IMR-90 (cell line): ENCODE measurements around the gene LRRC1. TPM values are rescaled to one million over a fixed set of nuclear protein-coding genes. Genes with fewer than 3 reads are reported as not detected.

Experiments used
- ATAC-seq: fragments of 200-7000 bp; cut with Tn5 transposase; 2 replicates; pipeline ENCODE4 v1.9.1; 2020; ENCODE audit warnings: low read depth, mild to moderate bottlenecking, moderate library complexity
- BruUV-seq: library from RNA; stranded (reverse); fragments of 400-500 nt; replicated peaks from 2 replicates; lab custom pipeline; 2021; lab: Mats Ljungman, UMichigan
- CTCF ChIA-PET: fragments of 300-600 bp; formaldehyde crosslinking; extraction: SDS; loops from one replicate; lab custom pipeline; 2021; ENCODE audit warnings: antibody characterized with exemption; lab: Yijun Ruan, JAX
- POLR2A ChIA-PET: fragments of 300-600 bp; sonication (Branson Sonifier 250); formaldehyde crosslinking; loops from one replicate; lab custom pipeline; 2022; ENCODE audit warnings: antibody characterized with exemption; ENCODE audit not compliant: unreplicated experiment; lab: Charles Lee
- DNase-seq: peaks from one replicate; pipeline ENCODE4 v3.0.0; 2013
- H2AFZ ChIP-seq: replicated peaks from 2 replicates; pipeline ENCODE3; 2013; ENCODE audit warnings: low read length, mild to moderate bottlenecking; ENCODE audit not compliant: poor library complexity
- H2AK5ac ChIP-seq: 2 replicates; pipeline ENCODE4 v1.6.1; 2013; ENCODE audit warnings: low read depth, low read length, inconsistent platforms
- H2AK9ac ChIP-seq: replicated peaks from 2 replicates; pipeline ENCODE3; 2013; ENCODE audit warnings: mild to moderate bottlenecking, low read depth, low read length, moderate library complexity; ENCODE audit not compliant: poor library complexity
- H2BK120ac ChIP-seq: 2 replicates; pipeline ENCODE4 v1.6.1; 2013; ENCODE audit warnings: low read depth, low read length, inconsistent platforms
- H2BK15ac ChIP-seq: 3 replicates; pipeline ENCODE4 v1.6.1; 2013; ENCODE audit warnings: low read depth, low read length, inconsistent platforms
- H2BK20ac ChIP-seq: 2 replicates; pipeline ENCODE4 v1.6.1; 2013; ENCODE audit warnings: low read depth, mild to moderate bottlenecking, inconsistent platforms, low read length, moderate library complexity
- H2BK5ac ChIP-seq: 2 replicates; pipeline ENCODE4 v1.6.1; 2013; ENCODE audit warnings: mild to moderate bottlenecking, low read depth, low read length, inconsistent platforms; ENCODE audit not compliant: poor library complexity, severe bottlenecking
- H3K14ac ChIP-seq: replicated peaks from 2 replicates; pipeline ENCODE4 v1.6.1; 2013; ENCODE audit warnings: low read depth, low read length, inconsistent platforms
- H3K18ac ChIP-seq: 2 replicates; pipeline ENCODE4 v1.6.1; 2013; ENCODE audit warnings: low read depth, low read length, control low read depth
- H3K23ac ChIP-seq: 2 replicates; pipeline ENCODE4 v1.6.1; 2013; ENCODE audit warnings: low read depth, low read length, inconsistent platforms
- H3K27ac ChIP-seq: 2 replicates; pipeline ENCODE4 v1.5.1; 2013; ENCODE audit warnings: mild to moderate bottlenecking, control low read depth, low read length; ENCODE audit not compliant: insufficient read depth
- H3K27me3 ChIP-seq: 2 replicates; pipeline ENCODE4 v1.6.1; 2013; ENCODE audit warnings: low read length; ENCODE audit not compliant: control insufficient read depth, insufficient read depth
- H3K36me3 ChIP-seq: 2 replicates; pipeline ENCODE4 v1.6.1; 2013; ENCODE audit warnings: low read length, mixed read lengths; ENCODE audit not compliant: control insufficient read depth, insufficient read depth
- H3K4ac ChIP-seq: 2 replicates; pipeline ENCODE4 v1.6.1; 2013; ENCODE audit warnings: low read depth, low read length, inconsistent platforms
- H3K4me1 ChIP-seq: 2 replicates; pipeline ENCODE4 v1.6.1; 2013; ENCODE audit warnings: low read length, mixed read lengths; ENCODE audit not compliant: control insufficient read depth, insufficient read depth
- H3K4me2 ChIP-seq: 2 replicates; pipeline ENCODE4 v1.6.1; 2013; ENCODE audit warnings: low read depth, mild to moderate bottlenecking, control low read depth, low read length, moderate library complexity
- H3K4me3 ChIP-seq: 2 replicates; pipeline ENCODE4 v1.5.1; 2013; ENCODE audit warnings: low read depth, mild to moderate bottlenecking, control low read depth, low read length, moderate library complexity; ENCODE audit not compliant: insufficient read depth
- H3K56ac ChIP-seq: 2 replicates; pipeline ENCODE4 v1.6.1; 2013; ENCODE audit warnings: low read length, inconsistent platforms; ENCODE audit not compliant: insufficient read depth; ENCODE audit errors: extremely low read depth
- H3K79me1 ChIP-seq, 2 experiments: 2 replicates each; pipeline ENCODE4 v1.6.1; 2013; ENCODE audit warnings: low read length in 2 of 2, inconsistent platforms in 1 of 2, low read depth in 1 of 2
- H3K9ac ChIP-seq: 2 replicates; pipeline ENCODE4 v1.6.1; 2013; ENCODE audit warnings: low read depth, low read length, control low read depth
- H3K9me1 ChIP-seq: 2 replicates; pipeline ENCODE4 v1.6.1; 2013; ENCODE audit warnings: low read length, inconsistent platforms; ENCODE audit not compliant: insufficient read depth
- H3K9me3 ChIP-seq: 2 replicates; pipeline ENCODE4 v1.6.1; 2013; ENCODE audit warnings: low read length; ENCODE audit not compliant: control insufficient read depth, insufficient read depth
- H4K20me1 ChIP-seq: 2 replicates; pipeline ENCODE4 v1.6.1; 2013; ENCODE audit warnings: low read length, inconsistent platforms; ENCODE audit not compliant: insufficient read depth
- H4K5ac ChIP-seq: 2 replicates; pipeline ENCODE4 v1.6.1; 2013; ENCODE audit warnings: mild to moderate bottlenecking, low read depth, low read length, control low read depth
- H4K8ac ChIP-seq, 2 experiments: 2 replicates each; pipeline ENCODE4 v1.6.1; 2013; ENCODE audit warnings: low read depth in 2 of 2, low read length in 2 of 2, control low read depth in 1 of 2, inconsistent platforms in 1 of 2
- H4K91ac ChIP-seq: 2 replicates; pipeline ENCODE4 v1.6.1; 2013; ENCODE audit warnings: low read depth, low read length, inconsistent platforms; ENCODE audit not compliant: insufficient read depth
- BHLHE40 ChIP-seq: fragments of 150-350 bp; IDR thresholded peaks from 2 replicates; pipeline ENCODE4 v1.6.1; 2016; ENCODE audit warnings: mild to moderate bottlenecking, low read depth, low read length
- CEBPB ChIP-seq: IDR thresholded peaks from 2 replicates; pipeline ENCODE4 v1.6.1; 2012; ENCODE audit warnings: low read depth, low read length, improper control_type of control experiment
- CHD1 ChIP-seq: IDR thresholded peaks from 2 replicates; pipeline ENCODE4 v1.6.1; 2012; ENCODE audit warnings: low read depth, low read length, improper control_type of control experiment
- FOS ChIP-seq: fragments of 150-350 bp; IDR thresholded peaks from 2 replicates; pipeline ENCODE4 v1.6.1; 2016; ENCODE audit warnings: low read depth, low read length
- MAFK ChIP-seq: IDR thresholded peaks from 2 replicates; pipeline ENCODE4 v1.6.1; 2012; ENCODE audit warnings: low read depth, low read length, improper control_type of control experiment
- MAZ ChIP-seq: IDR thresholded peaks from 2 replicates; pipeline ENCODE4 v1.6.1; 2012; ENCODE audit warnings: low read depth, mild to moderate bottlenecking, low read length, improper control_type of control experiment, moderate library complexity, borderline replicate concordance
- MXI1 ChIP-seq: IDR thresholded peaks from 2 replicates; pipeline ENCODE4 v1.6.1; 2012; ENCODE audit warnings: low read depth, mild to moderate bottlenecking, low read length, moderate library complexity, borderline replicate concordance
- NFE2L2 ChIP-seq: fragments of 150-350 bp; IDR thresholded peaks from 2 replicates; pipeline ENCODE4 v1.6.1; 2016; ENCODE audit warnings: low read depth, mild to moderate bottlenecking, low read length
- POLR2A ChIP-seq: IDR thresholded peaks from 2 replicates; pipeline ENCODE4 v1.6.1; 2012; ENCODE audit warnings: mild to moderate bottlenecking, low read depth, low read length
- RAD21 ChIP-seq: IDR thresholded peaks from 2 replicates; pipeline ENCODE4 v1.6.1; 2012; ENCODE audit warnings: low read length, improper control_type of control experiment
- RCOR1 ChIP-seq: IDR thresholded peaks from 2 replicates; pipeline ENCODE4 v1.6.1; 2012; ENCODE audit warnings: mild to moderate bottlenecking, low read length, improper control_type of control experiment; ENCODE audit not compliant: insufficient replicate concordance
- RFX5 ChIP-seq: IDR thresholded peaks from 2 replicates; pipeline ENCODE4 v1.8.0; 2012; ENCODE audit warnings: low read depth, mild to moderate bottlenecking, low read length, moderate library complexity
- SMC3 ChIP-seq: fragments of 150-350 bp; IDR thresholded peaks from 2 replicates; pipeline ENCODE4 v1.6.1; 2016; ENCODE audit warnings: low read depth, mild to moderate bottlenecking, antibody characterized with exemption, low read length, moderate library complexity
- WGBS, 2 experiments: methylation state at CpG; one replicate each; pipeline versions ENCODE4 v1.1.5 to v1.1.7; 2013; ENCODE audit warnings: missing lambda C conversion rate in 2 of 2; ENCODE audit not compliant: insufficient read length in 1 of 2; ENCODE audit errors: extremely low coverage in 2 of 2; 5-methylcytosine and 5-hydroxymethylcytosine counted together
- dilution Hi-C: fragments of 300-500 bp; cut with HindIII; formaldehyde crosslinking; loops from one replicate; pipeline ENCODE4 v1.14.3; 2018; ENCODE audit warnings: low sequenced_read_pairs; ENCODE audit not compliant: unreplicated experiment
- in situ Hi-C: fragments of 300-500 bp; cut with MboI; formaldehyde crosslinking; loops from 3 replicates; pipeline ENCODE4 v1.14.3; 2019; ENCODE audit warnings: low sequenced_read_pairs, inconsistent platforms, mixed read lengths
- intact Hi-C: fragments of 100-400 bp; cut with micrococcal nuclease; formaldehyde crosslinking; loops from 2 replicates; pipeline ENCODE4 v1.10.0; 2022
- polyA plus RNA-seq, 3 experiments: library from polyadenylated mRNA; depleted of rRNA; stranded (reverse); fragments of >200 nt; gene quantifications; 2 replicates each; pipeline ENCODE4 v1.2.3, GENCODE V29; 2012; ENCODE audit warnings: low replicate concordance in 1 of 3
- total RNA-seq: library from RNA; depleted of rRNA; stranded (reverse); fragments of >200 nt; gene quantifications from 2 replicates; pipeline ENCODE4 v1.2.3, GENCODE V29; 2012
- TF ChIP-seq, protein P1 (sequence below): fragments of 150-350 bp; IDR thresholded peaks from 2 replicates; pipeline ENCODE4 v1.6.1; 2017; ENCODE audit warnings: mild to moderate bottlenecking, antibody characterized with exemption, low read length, low read depth
- TF ChIP-seq, protein P2 (sequence below): fragments of 150-350 bp; IDR thresholded peaks from 2 replicates; pipeline ENCODE4 v1.6.1; 2016; ENCODE audit warnings: low read depth, mild to moderate bottlenecking, low read length, moderate library complexity, borderline replicate concordance
- TF ChIP-seq, protein P3 (sequence below): conservative IDR thresholded peaks from 2 replicates; pipeline ENCODE4 v1.5.1; 2012; ENCODE audit warnings: mild to moderate bottlenecking, low read depth, low read length, improper control_type of control experiment

LRRC1 gene
- total and polyA plus RNA-seq, 2 of the 4 experiments (the other 2 are of a cell fraction), result 5.1 to 6.1 TPM

DNA sequence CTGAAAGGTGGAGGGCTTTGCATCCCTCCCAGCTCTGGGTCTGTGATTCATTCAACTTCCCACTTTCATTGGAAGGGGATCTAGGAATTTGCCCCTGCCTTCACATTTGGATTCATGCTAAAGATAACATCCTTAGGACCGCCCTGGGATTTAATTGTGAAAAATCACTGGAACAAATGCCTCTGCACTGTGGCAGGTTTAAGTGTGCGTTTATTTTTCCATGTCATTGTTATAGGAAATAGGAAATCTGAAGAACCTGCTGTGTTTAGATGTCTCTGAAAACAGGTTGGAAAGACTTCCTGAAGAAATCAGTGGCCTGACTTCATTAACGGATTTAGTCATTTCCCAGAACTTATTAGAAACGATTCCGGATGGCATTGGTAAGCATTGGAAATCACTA lies 104.7 kb downstream of the LRRC1 start:
- Histone ChIP-seq H2BK20ac (no peak overlapping the region), H3K27me3 (no peaks in the 10 kb centered on the region), H3K23ac (no peak overlapping the region), H4K91ac (no peak overlapping the region), H3K9me3 (no peaks in the 10 kb centered on the region), H2AFZ (no peak overlapping the region), H2BK15ac (no peak overlapping the region), H3K4me1 (peaks cover 3% of the 10 kb centered on the region; the same call in 1 of the 2 replicates), H3K27ac (no peak overlapping the region), H4K5ac (no peak overlapping the region), H3K9me1 (peaks cover 3% of the 10 kb centered on the region; the same call in 1 of the 2 replicates), H4K20me1 (no peaks in the 10 kb centered on the region), H3K36me3 (peaks cover 7% of the 10 kb centered on the region), H2BK5ac (no peak overlapping the region), H3K18ac (no peak overlapping the region), H2BK120ac (no peak overlapping the region), H3K56ac (no peak overlapping the region), H4K8ac (no peak overlapping the region), H2AK5ac (no peak overlapping the region), H3K4ac (no peak overlapping the region), H3K9ac (no peak overlapping the region), H2AK9ac (no peak overlapping the region), H3K14ac (no peak overlapping the region), H3K4me3 (no peak overlapping the region), H3K4me2 (no peak overlapping the region), H3K79me1 (peaks cover 0 to 8% of the 10 kb centered on the region in 2 experiments; a peak in 2 of 4 replicates)
- dilution Hi-C loops (no loop called here), in situ Hi-C loops (no loop called here), intact Hi-C loops (no loop called here)
- ATAC-seq, result no peak
- no CpG with 5 or more reads among the region's 5 CpGs for WGBS, 2 experiments
- BruUV-seq, result no TSS peak
- DNase-seq, result no peak
- no peak for TF ChIP-seq BHLHE40
- TF ChIP-seq, protein P1, sequence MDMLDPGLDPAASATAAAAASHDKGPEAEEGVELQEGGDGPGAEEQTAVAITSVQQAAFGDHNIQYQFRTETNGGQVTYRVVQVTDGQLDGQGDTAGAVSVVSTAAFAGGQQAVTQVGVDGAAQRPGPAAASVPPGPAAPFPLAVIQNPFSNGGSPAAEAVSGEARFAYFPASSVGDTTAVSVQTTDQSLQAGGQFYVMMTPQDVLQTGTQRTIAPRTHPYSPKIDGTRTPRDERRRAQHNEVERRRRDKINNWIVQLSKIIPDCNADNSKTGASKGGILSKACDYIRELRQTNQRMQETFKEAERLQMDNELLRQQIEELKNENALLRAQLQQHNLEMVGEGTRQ, result no peak
- no peak for TF ChIP-seq NFE2L2
- TF ChIP-seq, protein P2, sequence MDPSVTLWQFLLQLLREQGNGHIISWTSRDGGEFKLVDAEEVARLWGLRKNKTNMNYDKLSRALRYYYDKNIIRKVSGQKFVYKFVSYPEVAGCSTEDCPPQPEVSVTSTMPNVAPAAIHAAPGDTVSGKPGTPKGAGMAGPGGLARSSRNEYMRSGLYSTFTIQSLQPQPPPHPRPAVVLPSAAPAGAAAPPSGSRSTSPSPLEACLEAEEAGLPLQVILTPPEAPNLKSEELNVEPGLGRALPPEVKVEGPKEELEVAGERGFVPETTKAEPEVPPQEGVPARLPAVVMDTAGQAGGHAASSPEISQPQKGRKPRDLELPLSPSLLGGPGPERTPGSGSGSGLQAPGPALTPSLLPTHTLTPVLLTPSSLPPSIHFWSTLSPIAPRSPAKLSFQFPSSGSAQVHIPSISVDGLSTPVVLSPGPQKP, result no peak
- TF ChIP-seq CEBPB, result no peak
- no peak for TF ChIP-seq FOS
- TF ChIP-seq, protein P3, sequence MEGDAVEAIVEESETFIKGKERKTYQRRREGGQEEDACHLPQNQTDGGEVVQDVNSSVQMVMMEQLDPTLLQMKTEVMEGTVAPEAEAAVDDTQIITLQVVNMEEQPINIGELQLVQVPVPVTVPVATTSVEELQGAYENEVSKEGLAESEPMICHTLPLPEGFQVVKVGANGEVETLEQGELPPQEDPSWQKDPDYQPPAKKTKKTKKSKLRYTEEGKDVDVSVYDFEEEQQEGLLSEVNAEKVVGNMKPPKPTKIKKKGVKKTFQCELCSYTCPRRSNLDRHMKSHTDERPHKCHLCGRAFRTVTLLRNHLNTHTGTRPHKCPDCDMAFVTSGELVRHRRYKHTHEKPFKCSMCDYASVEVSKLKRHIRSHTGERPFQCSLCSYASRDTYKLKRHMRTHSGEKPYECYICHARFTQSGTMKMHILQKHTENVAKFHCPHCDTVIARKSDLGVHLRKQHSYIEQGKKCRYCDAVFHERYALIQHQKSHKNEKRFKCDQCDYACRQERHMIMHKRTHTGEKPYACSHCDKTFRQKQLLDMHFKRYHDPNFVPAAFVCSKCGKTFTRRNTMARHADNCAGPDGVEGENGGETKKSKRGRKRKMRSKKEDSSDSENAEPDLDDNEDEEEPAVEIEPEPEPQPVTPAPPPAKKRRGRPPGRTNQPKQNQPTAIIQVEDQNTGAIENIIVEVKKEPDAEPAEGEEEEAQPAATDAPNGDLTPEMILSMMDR, result no peak
- TF ChIP-seq SMC3, result no peak
- TF ChIP-seq MXI1, result no peak
- no peak for TF ChIP-seq MAZ
- no peak for TF ChIP-seq MAFK
- TF ChIP-seq RCOR1, result no peak
- no peak for TF ChIP-seq RAD21
- no peak for TF ChIP-seq RFX5
- no peak for TF ChIP-seq CHD1
- no peak for TF ChIP-seq POLR2A
- CTCF ChIA-PET, result no interaction called here
- POLR2A ChIA-PET, result no interaction called here
